ENCODE measurements around the gene KCNJ6. TPM values are rescaled to one million over a fixed set of nuclear protein-coding genes. Genes with fewer than 3 reads are reported as not detected.

KCNJ6 gene
- total and polyA plus RNA-seq, 9 of the 15 experiments (the other 6 are each of a cell fraction or from before 2014, with no cell fraction given), result 0.06 to 0.21 (median 0.13) TPM; not detected in 1

DNA sequence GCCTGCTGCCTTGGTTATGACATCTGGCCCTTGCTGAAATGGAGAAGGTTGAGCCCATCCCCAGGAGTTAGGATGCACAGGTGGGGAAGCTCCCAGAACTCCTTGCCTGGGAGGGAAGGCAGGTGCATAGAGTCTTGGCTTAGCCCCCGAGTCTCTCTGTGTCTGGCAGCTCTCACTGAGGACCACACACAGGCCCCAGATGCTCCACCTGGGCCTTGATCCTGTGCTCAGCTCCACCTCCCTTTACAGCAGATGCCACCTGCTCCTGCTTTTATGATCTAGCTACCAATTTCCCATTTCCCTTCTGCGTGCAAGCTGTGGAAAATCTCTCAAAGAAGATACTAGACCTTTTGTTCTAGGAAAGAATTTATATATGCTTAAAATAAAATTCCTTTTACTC lies 28.8 kb upstream of the KCNJ6 start (continued):
- TF ChIP-seq, protein P1, sequence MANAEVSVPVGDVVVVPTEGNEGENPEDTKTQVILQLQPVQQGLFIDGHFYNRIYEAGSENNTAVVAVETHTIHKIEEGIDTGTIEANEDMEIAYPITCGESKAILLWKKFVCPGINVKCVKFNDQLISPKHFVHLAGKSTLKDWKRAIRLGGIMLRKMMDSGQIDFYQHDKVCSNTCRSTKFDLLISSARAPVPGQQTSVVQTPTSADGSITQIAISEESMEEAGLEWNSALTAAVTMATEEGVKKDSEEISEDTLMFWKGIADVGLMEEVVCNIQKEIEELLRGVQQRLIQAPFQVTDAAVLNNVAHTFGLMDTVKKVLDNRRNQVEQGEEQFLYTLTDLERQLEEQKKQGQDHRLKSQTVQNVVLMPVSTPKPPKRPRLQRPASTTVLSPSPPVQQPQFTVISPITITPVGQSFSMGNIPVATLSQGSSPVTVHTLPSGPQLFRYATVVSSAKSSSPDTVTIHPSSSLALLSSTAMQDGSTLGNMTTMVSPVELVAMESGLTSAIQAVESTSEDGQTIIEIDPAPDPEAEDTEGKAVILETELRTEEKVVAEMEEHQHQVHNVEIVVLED (CRISPR knock-in tag; IDR thresholded peaks at IDR 0.05), result no peak
- TF ChIP-seq RBM15 (IDR thresholded peaks at IDR 0.05; ENCODE audit: insufficient read depth, low read length) (no peak), SRSF9 (IDR thresholded peaks at IDR 0.05; ENCODE audit: borderline replicate concordance, low read depth, low read length) (no peak)

DNA sequence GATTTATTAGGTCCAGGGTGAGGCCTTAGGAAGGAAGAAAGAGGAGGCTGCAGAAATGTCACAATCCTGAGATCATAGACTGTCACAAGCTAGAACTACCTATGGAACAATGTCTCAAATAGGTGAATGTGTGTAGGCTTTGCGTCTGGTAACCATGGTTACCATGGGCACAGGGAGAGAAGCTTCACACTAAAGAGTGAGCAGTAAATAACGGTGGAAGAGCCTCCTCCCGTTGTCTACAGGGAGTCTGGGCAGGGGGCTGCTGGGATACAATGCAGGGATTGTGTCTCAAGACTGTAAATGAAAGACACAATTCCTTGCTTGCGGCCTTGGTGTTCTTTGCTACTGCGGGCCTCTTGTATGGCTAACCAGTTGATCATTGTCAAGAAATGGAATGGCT lies 28.2 kb upstream of the KCNJ6 start:
- H2AFZ ChIP-seq (ENCODE audit: low read depth, low read length), result no peak overlapping the region
- H3K9ac ChIP-seq (ENCODE audit: insufficient read depth in 1 of 2, low read depth in 2 of 2, low read length in 2 of 2), result no peak overlapping the region
- TF ChIP-seq ZNF445 (CRISPR knock-in tag; IDR thresholded peaks at IDR 0.05; ENCODE audit: low read depth) (no peak), RFX1 (IDR thresholded peaks at IDR 0.05) (peak; percentile 88)
- no peaks in the 10 kb centered on the region for H3K9me1 ChIP-seq (ENCODE audit: control insufficient read depth, insufficient read depth, low read length)
- no peaks in the 10 kb centered on the region for H3K9me3 ChIP-seq (replicated peaks; ENCODE audit: control insufficient read depth, insufficient read depth, low read depth, low read length)
- no peak overlapping the region for H3K4me3 ChIP-seq
- ChIA-PET POLR2A (interaction anchor here (1.1 kb wide), 2 partner anchors 9 to 19 kb away, joined by 3 to 5 read pairs; no protein-coding TSS in a partner anchor), CTCF (ENCODE audit: low intra/inter-chr PET ratio) (no interaction called here)
- intact Hi-C loops (cut with micrococcal nuclease) (no loop called here), in situ Hi-C loops (cut with MboI) (no loop called here)
- FAIRE-seq (no peak), DNase-seq (ENCODE audit: extremely low read depth in 1 of 4, low spot score in 3 of 4) (no peak), ATAC-seq (no peak)
- no peak overlapping the region for H3K27ac ChIP-seq (ENCODE audit: extremely low read depth, low read depth, low read length)
- no peaks in the 10 kb centered on the region for H3K79me2 ChIP-seq (ENCODE audit: control insufficient read depth, insufficient read depth, low read length)
- peaks cover 4 to 16% of the 10 kb centered on the region in 2 experiments for H3K27me3 ChIP-seq (ENCODE audit: control insufficient read depth in 2 of 2, insufficient read depth in 2 of 2, low read length in 2 of 2)
- H3K4me2 ChIP-seq (ENCODE audit: insufficient read depth, low read length), result no peak overlapping the region
- WGBS (ENCODE audit: insufficient coverage, low coverage, missing lambda C conversion rate), result 0% methylated on average over 5 of the region's 5 CpGs
- H3K4me1 ChIP-seq (replicated peaks in 1 of 2; ENCODE audit: control insufficient read depth in 2 of 2, insufficient read depth in 2 of 2, low read length in 2 of 2), result no peaks in the 10 kb centered on the region
- H3K36me3 ChIP-seq (ENCODE audit: control insufficient read depth, insufficient read depth, low read length), result no peaks in the 10 kb centered on the region
- BruUV-seq (replicated peaks), result no TSS peak
- no peaks in the 10 kb centered on the region for H4K20me1 ChIP-seq (replicated peaks; ENCODE audit: control insufficient read depth, insufficient read depth, low read length)

Measured in K562 (cell line).